ENCODE results near the gene PCNX3.

Gene PCNX3

GRCh38 chr11:65646288-65646957 is 30.8 kb downstream of the PCNX3 start:
- H3K4me3 ChIP-seq (replicated peaks; ENCODE audit: low read depth, low read length): no peak overlapping the region
- no peak for DNase-seq (ENCODE audit: low read depth)
- TF ChIP-seq CTCF (IDR thresholded peaks at IDR 0.05; ENCODE audit: low read length, missing control alignments): no peak

GRCh38 chr11:65646958-65647701 is 31.6 kb downstream of the PCNX3 start:
- peak overlapping the region; percentile 22 for H3K4me3 ChIP-seq (replicated peaks; ENCODE audit: low read depth, low read length)
- peak; percentile 24 for DNase-seq (ENCODE audit: low read depth)
- TF ChIP-seq CTCF (IDR thresholded peaks at IDR 0.05; ENCODE audit: low read length, missing control alignments): no peak

- no peak for TF ChIP-seq CTCF (IDR thresholded peaks at IDR 0.05; ENCODE audit: low read length, missing control alignments)
- DNase-seq (ENCODE audit: low read depth): no peak
- H3K4me3 ChIP-seq (replicated peaks; ENCODE audit: low read depth, low read length): no peak overlapping the region
Observed at GRCh38 chr11:65648997-65649493, 33.5 kb downstream of the PCNX3 start.

- no peak overlapping the region for H3K4me3 ChIP-seq (replicated peaks; ENCODE audit: low read depth, low read length)
- DNase-seq (ENCODE audit: low read depth): no peak
- no peak for TF ChIP-seq CTCF (IDR thresholded peaks at IDR 0.05; ENCODE audit: low read length, missing control alignments)
Observed at GRCh38 chr11:65649656-65650546, 34.3 kb downstream of the PCNX3 start.

- TF ChIP-seq CTCF (IDR thresholded peaks at IDR 0.05; ENCODE audit: low read length, missing control alignments): no peak
- H3K4me3 ChIP-seq (replicated peaks; ENCODE audit: low read depth, low read length): no peak overlapping the region
- DNase-seq (ENCODE audit: low read depth): no peak
Observed at GRCh38 chr11:65650547-65651338, 35.2 kb downstream of the PCNX3 start.

GRCh38 chr11:65651339-65651588 is 35.7 kb downstream of the PCNX3 start:
- DNase-seq (ENCODE audit: low read depth): no peak
- H3K4me3 ChIP-seq (replicated peaks; ENCODE audit: low read depth, low read length): no peak overlapping the region
- TF ChIP-seq CTCF (IDR thresholded peaks at IDR 0.05; ENCODE audit: low read length, missing control alignments): no peak
